Measurements from ENCODE around the gene ELK3. TPM values are rescaled to one million over a fixed set of nuclear protein-coding genes. Genes with fewer than 3 reads are reported as not detected.

ELK3 gene
- total and polyA plus RNA-seq, 8 donors, result 2.2 to 21.7 (median 12.7) TPM

GRCh38 chr12:96224219-96224615, 30.0 kb downstream of the ELK3 start:
- Histone ChIP-seq H3K4me1 (peaks cover 15 to 44% (median 21%) of the 10 kb centered on the region in 4 donors), H3K27ac (peak overlapping the region in 2 of 5 donors; percentile 4 to 37), H3K9me3 (no peaks in the 10 kb centered on the region), H3K27me3 (no peaks in the 10 kb centered on the region), H3K4me3 (no peak overlapping the region), H3K36me3 (peaks cover 11 to 40% (median 24%) of the 10 kb centered on the region in 4 donors)
- 79 to 93% (median 87%) methylated on average over 8 of the region's 8 CpGs for WGBS, 5 donors
- no peak for DNase-seq
- no peak for TF ChIP-seq CTCF (IDR thresholded peaks at IDR 0.05)
- no peak for TF ChIP-seq EP300 (IDR thresholded peaks at IDR 0.05)
- no peak for TF ChIP-seq POLR2A (IDR thresholded peaks at IDR 0.05)
- no peak for TF ChIP-seq POLR2AphosphoS5 (IDR thresholded peaks at IDR 0.05)
- intact Hi-C loops (cut with DNase I; ENCODE audit: low total_unique reads), result no loop called here

DNA sequence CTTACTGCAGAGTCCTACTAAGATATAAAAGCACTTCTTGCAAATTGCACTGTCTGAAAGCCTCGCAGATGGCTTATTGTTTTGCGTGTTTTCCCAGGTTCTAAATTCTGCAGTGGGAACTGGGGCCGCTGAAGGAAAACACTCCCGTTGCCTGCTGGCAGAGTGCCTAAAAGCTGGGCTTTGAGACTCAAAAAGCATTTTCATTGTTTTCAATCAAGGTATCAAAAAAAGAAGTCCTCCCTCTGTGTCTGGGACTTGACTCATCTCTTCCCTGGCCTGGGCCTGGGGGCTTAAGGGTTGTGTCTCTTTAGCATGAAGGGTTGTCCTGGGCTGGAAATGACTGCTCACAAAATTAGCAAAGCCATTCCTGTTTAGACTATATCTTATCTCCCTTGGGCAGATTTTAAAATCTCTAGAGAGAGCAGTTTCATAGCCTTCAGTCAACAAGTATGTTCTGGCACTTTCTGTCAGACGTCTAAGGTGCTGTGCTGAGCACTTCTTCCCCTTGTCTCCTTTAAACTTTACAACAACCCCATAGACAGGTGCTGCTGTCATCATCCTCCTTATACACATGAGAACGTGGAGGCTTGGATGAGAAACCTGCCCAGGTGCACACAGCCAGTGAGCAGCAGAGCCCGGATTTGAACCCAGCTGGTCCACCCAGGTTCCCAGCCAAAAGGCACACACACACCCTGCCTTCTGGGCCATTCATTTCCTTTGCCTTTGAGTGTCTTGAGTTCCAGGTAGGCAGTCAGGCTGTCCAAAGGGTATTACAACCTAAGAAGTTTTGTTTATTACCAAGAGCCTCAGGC, 31.1 kb downstream of the ELK3 start:
- DNase-seq, result peak in 1 of 2 donors; percentile 66
- Histone ChIP-seq H3K27ac (peak overlapping the region in 2 of 5 donors; percentile 4 to 37), H3K4me1 (peaks cover 15 to 44% (median 21%) of the 10 kb centered on the region in 4 donors), H3K27me3 (no peaks in the 10 kb centered on the region), H3K4me3 (no peak overlapping the region), H3K9me3 (no peaks in the 10 kb centered on the region), H3K36me3 (peaks cover 11 to 42% (median 26%) of the 10 kb centered on the region in 4 donors)
- intact Hi-C loops (cut with DNase I; ENCODE audit: low total_unique reads), result no loop called here
- TF ChIP-seq CTCF (IDR thresholded peaks at IDR 0.05), result no peak
- no peak for TF ChIP-seq POLR2A (IDR thresholded peaks at IDR 0.05)
- no peak for TF ChIP-seq POLR2AphosphoS5 (IDR thresholded peaks at IDR 0.05)
- TF ChIP-seq EP300 (IDR thresholded peaks at IDR 0.05), result no peak
- WGBS, 5 donors, result 36 to 44% (median 39%) methylated on average over 7 of the region's 7 CpGs

- 67 to 89% (median 83%) methylated on average over 1 of the region's 1 CpG for WGBS, 5 donors
- DNase-seq, result no peak
- H3K36me3 ChIP-seq, result peaks cover 11 to 47% (median 29%) of the 10 kb centered on the region in 4 donors
- H3K27ac ChIP-seq, result peak overlapping the region in 1 of 5 donors; percentile 37
- peaks cover 15 to 39% (median 21%) of the 10 kb centered on the region in 4 donors for H3K4me1 ChIP-seq
- intact Hi-C loops (cut with DNase I; ENCODE audit: low total_unique reads), result no loop called here
- no peak for TF ChIP-seq EP300 (IDR thresholded peaks at IDR 0.05)
- no peak for TF ChIP-seq POLR2AphosphoS5 (IDR thresholded peaks at IDR 0.05)
- no peak for TF ChIP-seq POLR2A (IDR thresholded peaks at IDR 0.05)
- TF ChIP-seq CTCF (IDR thresholded peaks at IDR 0.05), result no peak
- no peaks in the 10 kb centered on the region for H3K27me3 ChIP-seq
- no peaks in the 10 kb centered on the region for H3K9me3 ChIP-seq
- H3K4me3 ChIP-seq, result no peak overlapping the region
Observed at GRCh38 chr12:96225994-96226399, 31.8 kb downstream of the ELK3 start.

DNA sequence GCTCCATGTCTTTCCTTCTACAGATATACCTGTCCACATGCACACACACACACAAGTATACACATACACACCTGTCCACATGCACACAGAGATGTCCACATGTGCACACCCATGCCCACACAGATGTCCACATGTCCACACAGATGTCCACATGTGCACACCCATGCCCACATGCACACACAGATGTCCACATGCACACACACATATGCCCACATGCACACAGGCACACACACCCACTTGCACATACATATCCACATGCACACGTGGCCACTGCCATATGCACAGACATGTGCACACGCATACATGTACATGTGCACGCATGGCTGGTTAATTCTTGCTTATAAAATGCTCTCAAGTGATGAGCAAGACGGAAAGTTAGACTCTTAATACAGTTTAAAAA, 32.2 kb downstream of the ELK3 start:
- H3K27ac ChIP-seq, result no peak overlapping the region
- H3K27me3 ChIP-seq, result no peaks in the 10 kb centered on the region
- intact Hi-C loops (cut with DNase I; ENCODE audit: low total_unique reads), result no loop called here
- H3K9me3 ChIP-seq, result no peaks in the 10 kb centered on the region
- 90 to 96% (median 95%) methylated on average over 4 of the region's 4 CpGs for WGBS, 5 donors
- H3K4me1 ChIP-seq, result peaks cover 15 to 36% (median 21%) of the 10 kb centered on the region in 4 donors
- H3K4me3 ChIP-seq, result no peak overlapping the region
- TF ChIP-seq CTCF (IDR thresholded peaks at IDR 0.05) (no peak), EP300 (IDR thresholded peaks at IDR 0.05) (no peak)
- DNase-seq, result no peak
- peaks cover 11 to 47% (median 29%) of the 10 kb centered on the region in 4 donors for H3K36me3 ChIP-seq

All from stomach (tissue), 9 donors.